HuH-7 (cell line): ENCODE results near the gene LHFPL2.

Experiments
- DNase-seq: peaks from one replicate; pipeline ENCODE4 v3.0.0; 2011; ENCODE audit warnings: low spot score

Gene LHFPL2

DNA sequence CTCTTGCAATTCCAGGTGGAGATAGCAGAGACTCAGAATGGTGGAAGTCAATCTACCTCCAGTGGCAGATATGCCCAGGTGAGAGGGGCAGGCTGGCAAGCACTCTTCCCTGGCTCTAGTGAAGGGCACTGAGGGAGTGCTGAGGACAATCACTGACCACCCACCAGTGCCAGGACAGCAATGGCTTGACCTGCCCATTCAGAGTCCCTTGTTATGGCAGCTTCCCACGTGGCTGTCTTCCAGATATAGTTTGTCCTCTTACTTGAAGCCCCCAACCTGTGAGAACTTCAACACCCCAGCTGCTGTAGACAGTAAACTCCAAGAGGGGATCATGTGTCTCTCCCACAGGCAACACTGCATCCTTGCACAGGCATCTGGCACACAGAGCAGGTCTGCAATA, 104.7 kb downstream of the LHFPL2 start:
- DNase-seq, result no peak

DNA sequence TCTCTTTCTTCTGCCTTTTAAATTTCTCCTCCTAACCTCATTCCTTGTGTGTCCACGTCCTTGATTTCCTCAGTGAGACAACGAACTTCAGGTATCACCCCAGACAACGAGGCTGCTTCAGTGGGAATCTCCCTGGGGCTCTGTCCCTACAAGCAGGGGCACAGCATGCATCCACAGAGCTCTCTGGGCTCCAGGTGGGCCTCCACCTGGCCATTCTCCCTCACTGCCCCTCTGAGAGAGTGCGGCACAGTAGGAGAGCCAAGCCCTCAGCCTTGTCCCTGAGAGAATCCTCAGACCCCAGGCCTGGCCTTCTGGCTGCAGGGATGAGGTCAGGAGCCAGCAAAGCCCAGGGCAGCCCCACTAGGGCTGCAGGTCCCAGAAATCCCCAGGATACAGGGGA, 105.3 kb downstream of the LHFPL2 start:
- no peak for DNase-seq

DNA sequence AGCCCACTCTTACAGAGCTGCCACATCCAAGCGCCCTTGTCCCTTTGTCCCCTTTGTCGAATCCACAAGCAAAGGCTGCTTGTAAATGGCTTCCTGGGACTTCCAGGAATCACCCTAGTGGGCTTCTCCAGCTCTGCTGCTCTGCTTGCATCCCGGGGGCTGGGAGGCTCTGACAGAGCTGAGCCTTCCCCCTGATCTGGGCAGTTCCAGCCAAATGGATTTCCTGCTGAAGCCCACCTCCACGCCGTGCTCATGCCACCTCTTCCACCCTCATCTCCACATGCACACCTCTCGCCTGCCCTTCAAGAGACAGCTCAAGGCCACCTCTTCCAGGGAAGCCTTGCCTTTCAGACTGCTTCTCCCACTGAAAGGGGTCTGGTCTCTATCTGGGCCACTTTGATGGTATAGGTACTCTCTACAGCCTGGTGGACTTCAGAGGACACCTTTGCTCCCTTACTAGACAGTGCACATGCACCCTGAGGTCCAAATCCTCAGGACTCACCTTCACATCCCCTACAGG, 106.2 kb downstream of the LHFPL2 start:
- DNase-seq, result no peak

DNA sequence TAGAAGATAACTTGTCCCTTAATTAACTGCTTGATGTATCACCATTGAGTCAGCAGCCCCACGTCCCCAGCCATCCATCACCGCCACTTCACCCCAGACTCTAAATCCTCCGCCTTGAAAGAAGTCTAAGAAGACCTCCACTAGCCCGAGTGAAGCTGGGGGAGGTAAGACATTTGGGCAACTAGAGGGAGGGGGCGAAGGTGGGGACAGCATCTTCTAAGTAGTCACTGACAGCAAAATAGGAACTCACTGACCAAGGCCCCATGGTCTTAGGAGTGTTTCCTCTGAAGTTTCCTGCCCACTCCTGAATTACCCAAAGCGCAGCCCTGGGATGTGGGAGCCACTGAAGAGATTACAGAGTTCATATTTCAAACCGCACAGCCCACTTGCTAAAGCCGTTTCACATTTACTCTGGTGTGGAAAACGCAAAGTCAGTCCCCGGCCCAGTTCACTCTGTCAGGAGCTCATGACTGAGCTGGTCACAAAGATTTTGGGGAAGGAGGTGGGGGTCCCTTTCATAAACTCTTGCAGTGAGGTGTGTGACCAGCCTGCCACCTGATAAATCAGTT, 107.4 kb downstream of the LHFPL2 start:
- no peak for DNase-seq

DNA sequence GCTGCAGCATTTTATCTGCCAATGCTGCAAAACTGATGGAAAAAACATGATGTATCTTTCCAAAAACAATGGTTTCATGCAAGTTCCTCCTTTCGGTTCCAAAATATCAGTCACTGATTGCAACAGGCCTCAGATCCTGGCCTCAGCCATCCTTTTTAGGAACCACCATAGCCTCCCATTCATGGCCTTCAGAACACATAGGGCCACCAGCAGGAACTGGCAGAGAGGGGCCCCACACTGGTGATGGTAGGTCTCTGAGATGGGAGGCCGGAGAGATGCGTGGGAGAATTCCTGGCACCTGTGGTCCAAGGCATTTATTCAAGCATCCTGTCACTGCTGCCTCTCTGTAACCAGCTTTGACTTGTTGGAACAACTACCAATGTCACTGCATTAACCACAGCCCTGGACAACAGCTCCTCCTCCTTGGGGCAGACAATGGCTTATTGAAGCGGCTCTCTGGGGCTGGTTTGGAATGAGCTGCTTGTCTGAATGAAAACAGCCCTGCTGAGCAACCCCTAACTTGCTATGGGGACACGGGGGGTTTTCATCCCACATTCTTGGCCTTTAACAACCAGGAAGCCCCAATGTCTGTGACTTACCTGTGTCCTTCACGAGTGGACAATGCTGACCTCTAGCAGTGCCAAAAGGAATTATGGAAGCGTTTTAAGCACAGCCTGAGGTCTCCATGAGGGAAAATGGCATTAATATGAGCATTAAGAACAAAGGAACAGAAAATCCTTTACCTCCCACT, 108.1 kb downstream of the LHFPL2 start:
- no peak for DNase-seq

DNA sequence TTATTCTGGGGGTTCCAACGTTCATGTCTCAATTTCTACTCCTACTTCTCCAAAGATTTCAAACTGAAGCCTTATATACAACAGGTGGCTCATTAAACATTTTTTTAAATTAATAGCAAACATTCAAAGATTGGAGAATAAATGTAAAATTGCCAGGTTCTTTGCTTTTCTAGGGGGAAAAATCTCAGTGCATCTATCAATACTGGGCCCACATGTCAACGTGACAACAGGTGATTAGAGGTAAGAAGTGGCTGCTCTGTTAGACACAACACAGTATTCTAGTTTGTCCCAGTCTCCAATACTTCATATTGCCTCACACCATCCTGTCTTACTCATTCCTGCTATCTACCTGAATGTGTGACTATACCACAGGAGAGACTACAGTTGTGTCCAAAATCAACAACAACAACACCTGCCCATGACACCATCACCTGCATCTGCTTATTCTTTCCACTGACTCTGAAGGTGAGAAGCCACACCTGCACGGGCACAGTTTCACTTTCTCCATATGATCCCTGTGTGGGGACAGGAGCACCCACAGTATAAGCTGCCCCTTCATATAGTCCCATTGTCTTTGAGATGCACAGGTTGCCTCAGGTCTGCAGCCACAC, 110.2 kb downstream of the LHFPL2 start:
- no peak for DNase-seq

DNA sequence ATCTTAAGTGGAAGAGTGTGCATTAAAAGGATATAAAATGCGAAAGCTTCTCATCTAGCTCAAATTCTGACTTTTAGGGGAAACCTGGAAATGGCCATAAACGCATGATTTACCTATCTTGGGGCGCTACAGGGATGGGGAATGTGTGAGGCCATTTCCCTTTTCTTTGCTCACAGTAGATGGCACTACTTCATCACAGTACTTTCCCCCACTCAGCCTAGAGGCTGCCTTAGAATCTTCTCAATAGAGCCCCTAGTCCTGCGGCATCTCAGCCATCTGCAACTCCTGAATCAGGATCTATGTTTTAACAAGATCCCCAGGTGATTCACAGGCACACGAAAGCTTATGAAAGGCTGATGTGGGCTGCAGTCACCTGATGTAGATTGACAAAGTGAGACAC, 110.8 kb downstream of the LHFPL2 start:
- DNase-seq, result peak; percentile 45

DNA sequence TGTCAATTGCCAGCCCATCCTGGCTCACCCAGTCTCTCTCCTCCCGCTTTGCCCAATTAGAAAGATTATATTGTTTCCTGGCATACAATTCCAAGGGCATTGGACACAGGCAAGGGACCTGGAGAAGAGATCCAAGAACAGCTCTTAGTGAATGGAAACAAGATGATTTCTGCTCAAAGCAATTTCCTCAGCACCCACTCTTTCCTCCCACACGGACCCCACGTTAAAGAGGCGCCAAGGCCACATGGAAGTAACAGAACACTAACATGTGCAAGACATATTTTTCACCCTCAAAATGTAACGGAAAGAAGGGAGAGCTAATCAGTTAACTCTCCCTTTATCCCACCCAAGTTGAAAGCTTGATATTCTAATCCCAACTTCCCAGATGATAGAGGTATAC, 111.2 kb downstream of the LHFPL2 start:
- DNase-seq, result no peak

DNA sequence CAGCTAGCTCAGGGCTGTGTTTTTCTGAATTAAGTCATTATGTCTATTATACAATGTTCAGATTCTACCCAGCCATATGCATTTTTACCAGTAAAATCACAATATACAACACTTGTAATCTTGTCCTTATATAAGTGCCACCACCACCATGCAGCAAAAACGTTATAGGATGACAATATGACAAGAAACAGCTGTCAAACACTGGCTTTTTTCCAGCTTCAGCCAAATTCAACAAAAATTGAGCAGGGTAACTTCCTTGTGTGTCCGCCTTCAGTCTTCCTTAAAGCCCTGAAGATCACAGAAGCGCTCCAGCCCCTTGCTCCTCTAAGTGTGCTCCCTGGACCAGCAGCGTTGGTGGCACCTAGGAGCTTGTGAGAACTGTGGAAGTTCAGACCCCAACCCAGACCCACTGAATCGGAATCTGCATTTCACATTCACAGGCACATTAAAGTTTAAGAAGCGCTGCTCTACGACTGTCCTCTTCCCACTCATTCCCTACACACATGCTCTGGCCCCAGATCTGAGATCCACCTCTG, 111.8 kb downstream of the LHFPL2 start:
- no peak for DNase-seq

DNA sequence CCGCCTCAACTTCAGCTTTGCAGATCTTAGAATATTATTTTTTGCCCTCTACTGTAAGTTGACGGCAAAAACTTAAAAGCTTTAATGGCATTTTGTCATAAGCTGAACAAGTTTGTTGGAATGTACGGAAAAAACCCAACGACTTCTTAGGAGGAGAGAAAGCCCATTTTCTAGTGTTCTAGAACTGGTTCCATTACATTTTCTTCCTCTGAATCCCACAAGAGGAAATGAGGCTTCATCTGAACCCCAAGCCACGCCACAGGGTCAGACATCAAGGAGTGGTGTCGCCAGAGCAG, 113.7 kb downstream of the LHFPL2 start:
- no peak for DNase-seq

DNA sequence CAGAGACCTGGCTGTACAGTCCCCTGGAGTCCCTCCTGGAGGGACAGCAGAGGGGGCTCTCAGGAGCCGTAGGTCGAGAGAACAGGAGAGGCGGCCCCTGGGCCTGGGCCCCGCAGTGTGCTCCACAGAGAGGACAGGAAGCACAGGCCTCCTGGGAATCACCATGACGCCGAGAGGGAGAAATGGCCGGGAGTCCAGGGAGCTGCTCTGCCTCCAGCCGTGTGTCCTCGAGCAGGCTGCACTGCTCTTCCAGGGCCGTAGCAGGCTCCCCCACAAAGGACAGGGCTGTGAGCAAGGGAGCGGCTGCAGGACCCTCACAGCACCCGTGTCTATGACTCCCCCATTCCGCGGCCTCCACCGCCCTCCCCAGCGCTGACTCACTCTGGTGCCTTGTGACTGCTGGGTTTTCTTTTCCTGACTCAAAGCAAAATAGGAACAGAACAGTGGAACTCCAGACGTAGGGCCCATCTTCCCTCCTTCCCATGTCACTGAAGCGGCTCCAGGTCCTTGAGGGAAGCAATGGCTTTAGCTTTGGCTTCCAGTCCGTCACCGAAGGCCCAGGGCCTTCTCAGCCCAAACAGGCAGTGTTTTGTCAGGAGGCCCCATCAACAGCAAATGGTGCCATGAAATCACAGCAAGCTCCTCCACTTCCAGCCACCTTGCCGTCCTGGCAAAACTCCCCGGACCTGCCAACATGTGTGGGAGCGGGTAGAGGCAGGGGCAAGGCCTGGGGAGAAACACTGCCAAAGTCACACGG, 114.2 kb downstream of the LHFPL2 start:
- no peak for DNase-seq

DNA sequence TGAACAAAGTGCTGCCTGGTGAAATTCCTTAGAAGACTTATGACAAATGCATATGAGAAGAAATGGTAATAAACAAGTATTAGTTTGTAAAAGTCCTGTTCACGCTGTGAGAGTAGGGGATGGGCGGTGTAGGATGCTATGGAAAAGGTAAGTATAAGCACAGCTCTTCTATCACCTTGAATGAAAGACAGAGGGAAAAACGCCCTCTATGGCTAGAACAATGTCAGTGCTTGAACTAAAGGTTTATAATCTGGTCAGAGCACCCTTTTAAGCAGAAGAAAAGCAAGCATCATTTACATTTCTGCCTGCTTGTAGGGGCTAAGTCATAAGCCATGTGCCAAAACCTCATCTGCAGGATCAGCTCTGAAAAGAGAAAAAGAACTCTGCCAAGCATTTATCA, 115.2 kb downstream of the LHFPL2 start:
- no peak for DNase-seq

DNA sequence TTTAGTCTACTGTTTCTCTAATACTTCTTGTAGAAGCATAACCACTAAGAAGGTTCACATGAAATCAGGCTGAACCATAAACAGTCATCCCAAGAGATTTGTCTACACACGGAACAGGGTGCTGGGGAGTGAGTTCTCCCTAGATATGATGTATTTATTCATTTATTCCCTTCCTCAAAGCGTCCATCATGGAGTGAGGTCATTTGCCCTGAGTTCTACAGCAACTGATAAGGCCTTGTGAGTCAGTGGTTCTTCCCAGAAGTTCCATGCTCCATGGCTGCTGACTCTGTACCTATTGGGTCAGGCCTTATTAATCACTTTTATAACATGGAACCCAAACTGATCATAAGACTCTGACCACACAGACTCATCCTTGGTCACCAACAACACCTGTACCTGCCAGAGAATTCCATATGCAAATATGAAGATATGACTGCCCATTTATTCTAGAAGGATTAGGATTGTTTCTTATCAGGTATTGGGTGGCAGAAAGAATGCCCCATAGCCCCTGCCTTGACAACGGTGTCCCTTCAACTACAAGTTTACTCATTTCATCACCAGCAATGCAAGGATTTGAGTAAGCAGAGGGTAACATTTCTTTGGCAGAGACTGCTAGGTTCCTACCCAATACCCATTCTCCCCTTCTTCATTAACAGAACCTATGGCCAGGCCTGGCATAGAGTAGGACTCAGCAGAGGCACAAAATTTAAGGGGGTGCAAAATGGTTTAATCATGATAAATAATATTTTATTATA, 118.1 kb downstream of the LHFPL2 start:
- no peak for DNase-seq

DNA sequence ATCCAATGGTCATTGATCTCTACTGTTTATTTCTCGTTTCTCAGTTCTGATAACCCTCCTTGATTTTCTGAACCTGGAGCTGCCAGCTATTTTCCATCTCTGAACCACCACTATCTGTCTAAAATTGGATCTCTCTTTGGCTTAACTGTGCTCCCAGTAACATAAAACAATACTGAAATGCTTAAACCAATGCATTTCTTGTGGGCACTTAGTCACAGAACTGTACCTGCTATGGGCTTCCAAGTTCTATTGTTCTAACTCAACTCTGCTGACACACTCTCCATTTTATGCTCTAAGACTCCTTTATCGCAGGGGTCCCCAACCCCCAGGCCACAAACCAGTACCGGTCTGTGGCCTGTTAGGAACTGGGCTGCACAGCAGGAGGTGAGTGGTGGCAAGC, 120.6 kb downstream of the LHFPL2 start:
- no peak for DNase-seq

DNA sequence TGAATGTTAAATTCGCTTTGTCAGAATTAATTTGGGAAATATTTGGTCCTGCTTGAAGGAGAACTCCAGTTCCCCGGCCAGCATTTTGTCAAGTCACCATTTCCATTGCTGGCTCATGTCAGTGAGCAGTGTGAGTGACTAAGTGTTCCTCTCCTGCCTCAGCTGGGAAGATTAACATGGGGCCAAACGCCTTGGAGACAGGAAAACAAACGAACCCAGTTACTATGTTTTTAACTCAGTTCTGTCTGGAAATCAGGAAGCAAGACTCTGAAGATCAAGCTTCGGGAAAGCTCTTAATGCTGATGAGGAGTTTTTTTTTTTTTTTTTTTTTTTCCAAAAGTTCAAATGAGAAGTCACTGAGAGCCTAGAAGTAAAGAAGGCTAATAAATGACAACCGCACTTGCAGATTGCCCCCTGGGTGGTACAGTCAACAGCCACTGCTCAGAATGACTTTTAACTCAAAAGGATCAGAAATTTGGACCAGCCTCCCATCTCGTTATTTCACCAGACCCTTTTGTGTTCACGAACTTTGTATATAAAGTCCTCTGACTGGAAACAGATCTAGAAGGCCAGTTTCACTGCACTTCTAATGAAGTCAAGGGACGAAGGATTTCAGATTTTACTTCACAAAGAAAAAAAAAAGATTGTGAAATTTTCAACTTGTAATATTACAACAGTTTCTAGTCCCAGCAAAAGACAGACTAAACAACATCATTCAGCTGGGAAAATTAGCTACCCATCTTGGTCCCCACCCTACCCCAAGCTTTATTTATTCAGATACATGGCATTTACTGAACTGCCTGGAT, 121.3 kb downstream of the LHFPL2 start:
- DNase-seq, result no peak

DNA sequence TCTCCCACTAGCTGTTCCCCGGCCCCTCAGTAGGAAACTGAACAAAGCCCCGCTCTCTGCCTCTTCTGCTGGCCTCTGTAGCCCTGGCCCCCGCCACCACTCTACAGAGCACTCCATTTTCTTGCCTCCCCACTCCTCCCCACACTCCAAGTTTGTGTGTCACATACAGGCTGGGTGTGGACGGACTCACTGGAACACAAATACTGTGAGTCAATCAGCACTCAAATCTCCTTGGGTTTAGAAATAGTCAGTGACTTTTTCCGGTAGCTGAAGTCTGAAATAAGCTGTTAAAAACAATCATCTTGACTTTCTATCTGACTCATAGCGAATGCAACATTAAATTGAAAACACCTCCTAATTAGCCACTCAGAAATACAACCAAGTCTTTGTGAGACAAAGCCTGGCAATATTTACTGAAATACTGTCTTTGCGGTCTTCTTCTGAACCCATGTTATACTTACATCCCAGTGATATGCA, 122.5 kb downstream of the LHFPL2 start:
- DNase-seq, result no peak

DNA sequence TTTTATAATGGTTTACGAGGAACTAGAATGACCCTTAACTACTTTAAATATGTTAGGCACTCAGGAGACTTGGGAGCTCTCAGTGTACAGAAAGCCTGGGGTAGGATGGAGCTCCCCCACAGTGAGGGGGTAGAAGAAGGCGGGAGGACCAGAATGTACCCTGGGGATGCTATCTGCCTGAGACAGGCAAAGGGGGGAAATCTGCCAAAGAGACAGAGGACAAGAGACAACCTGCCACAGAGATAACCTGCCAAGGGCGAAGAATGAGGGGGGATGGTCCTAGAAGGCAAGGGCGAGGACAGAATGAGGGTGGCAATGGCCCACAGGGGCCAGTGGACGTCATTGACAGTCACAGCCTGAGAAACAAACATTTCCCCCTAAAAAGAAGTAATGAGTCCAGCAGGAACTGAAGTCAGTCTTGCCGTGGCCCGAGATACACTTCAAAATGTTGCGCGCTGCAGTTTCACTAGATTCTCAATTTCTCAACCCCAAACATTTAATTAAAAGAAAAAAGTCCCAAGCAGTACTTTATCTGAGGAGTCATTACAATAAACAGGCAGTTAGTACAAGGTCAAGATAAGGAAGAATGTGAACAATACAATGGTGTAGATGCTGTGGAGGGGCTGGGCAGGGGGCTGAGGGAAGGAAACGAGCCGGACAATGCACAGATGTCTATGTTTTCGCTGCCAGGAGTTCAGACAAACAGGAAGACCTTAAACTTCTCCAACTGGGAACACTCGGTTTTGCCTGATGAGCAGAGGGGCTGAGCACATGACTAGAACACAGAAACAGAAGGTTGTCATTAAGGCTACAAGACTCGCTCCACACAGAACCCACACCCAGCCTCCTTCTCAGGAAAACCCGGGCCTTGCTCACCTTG, 125.0 kb downstream of the LHFPL2 start:
- DNase-seq, result no peak

DNA sequence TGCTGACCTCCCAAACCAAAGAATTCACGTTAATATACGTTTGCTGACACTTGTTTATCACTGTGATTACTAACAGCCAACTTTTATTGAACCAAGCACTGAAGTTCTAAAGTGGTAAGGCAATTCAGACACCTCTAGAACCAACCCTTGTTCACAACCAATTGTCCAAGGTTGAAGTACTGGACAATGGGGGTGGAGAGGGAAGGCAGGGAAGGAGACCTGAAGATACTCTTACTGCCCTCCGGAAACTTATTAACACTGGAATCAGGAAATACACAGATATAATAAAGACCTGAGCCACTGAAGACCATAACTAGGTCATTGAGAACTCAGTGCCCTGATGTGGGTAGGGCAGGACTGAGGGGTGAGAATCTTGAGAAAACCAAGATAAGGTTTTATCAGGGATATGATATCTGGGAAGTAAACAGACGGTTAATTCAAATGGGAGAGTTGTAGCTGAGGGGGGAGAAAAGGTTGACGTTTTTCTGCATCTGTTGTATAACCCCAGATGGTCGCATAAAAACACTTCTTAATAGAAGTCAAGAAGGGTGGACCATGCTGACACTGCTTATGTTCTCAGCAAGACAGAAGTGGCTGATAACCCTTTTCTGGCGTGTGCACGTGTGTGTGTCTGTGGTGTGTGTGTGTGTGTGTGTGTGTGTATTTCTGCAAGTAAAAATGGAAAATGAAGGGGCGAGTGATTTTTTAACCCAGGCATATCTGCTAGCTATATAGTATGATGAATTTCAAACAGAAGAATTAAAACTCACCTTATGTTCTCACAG, 125.9 kb downstream of the LHFPL2 start:
- DNase-seq, result no peak

DNA sequence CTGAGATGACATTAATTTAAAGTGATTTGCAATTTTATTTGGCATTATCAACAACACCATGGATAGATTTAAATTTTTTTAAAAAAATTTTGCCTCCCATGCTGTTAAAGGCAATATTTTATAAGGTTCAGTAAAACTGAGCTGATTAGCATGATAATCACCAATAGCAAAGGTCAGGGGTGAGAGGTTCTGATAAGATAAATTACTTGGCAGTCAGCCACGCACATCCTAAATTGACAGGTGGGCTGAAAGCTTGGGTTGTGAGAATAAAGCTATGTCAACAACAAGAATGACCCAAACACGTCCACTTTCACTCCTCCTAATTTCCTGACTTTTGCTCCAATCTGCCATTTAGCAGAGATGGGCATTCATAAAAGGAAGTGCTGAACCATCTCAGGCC, 127.1 kb downstream of the LHFPL2 start:
- DNase-seq, result no peak
